ENCODE measurements around the gene DCXR.

DNA sequence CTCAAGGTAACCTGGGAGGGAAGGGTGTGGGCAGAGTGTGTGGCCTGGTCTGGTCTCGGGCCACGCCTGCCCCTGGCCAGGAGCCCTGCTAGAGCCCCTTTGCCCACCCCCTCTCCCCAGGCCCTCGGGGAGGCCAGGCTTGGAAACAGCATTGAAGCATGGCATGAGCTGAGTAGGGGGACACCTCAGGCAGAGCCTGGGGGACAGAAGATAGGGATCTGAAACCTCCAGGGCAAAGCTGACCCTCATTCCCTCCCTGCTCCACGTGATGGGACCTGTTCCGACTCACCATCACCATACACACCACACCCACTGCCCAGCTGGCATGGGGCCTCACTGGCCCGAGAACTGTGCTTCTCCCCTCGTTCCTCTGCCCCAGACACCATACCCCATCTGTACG lies 11.6 kb upstream of the DCXR start:
- no peak for TF ChIP-seq POLR2A (IDR thresholded peaks at IDR 0.05)
- TF ChIP-seq, protein P1, sequence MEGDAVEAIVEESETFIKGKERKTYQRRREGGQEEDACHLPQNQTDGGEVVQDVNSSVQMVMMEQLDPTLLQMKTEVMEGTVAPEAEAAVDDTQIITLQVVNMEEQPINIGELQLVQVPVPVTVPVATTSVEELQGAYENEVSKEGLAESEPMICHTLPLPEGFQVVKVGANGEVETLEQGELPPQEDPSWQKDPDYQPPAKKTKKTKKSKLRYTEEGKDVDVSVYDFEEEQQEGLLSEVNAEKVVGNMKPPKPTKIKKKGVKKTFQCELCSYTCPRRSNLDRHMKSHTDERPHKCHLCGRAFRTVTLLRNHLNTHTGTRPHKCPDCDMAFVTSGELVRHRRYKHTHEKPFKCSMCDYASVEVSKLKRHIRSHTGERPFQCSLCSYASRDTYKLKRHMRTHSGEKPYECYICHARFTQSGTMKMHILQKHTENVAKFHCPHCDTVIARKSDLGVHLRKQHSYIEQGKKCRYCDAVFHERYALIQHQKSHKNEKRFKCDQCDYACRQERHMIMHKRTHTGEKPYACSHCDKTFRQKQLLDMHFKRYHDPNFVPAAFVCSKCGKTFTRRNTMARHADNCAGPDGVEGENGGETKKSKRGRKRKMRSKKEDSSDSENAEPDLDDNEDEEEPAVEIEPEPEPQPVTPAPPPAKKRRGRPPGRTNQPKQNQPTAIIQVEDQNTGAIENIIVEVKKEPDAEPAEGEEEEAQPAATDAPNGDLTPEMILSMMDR (IDR thresholded peaks at IDR 0.05), result no peak

All from heart left ventricle (tissue), 13 donors.